Measurements from ENCODE around the gene ZNF212.
A peak's percentile ranks its signal among the peaks of the same experiment; 100 is the strongest.

The ZNF212 gene

GRCh38 chr7:149239345-149240143 lies at the start of gene ZNF212:
Gene ZNF212, plus strand, starts transcription at chr7:149239651. Its CDS starts 128 bp downstream, at chr7:149239779.
- DNase-seq (ENCODE audit: low read depth), result peak; percentile 78

- DNase-seq (ENCODE audit: low read depth), result no peak
Observed at GRCh38 chr7:149191851-149192250, 47.6 kb upstream of the ZNF212 start.

- no peak for DNase-seq (ENCODE audit: low read depth)
Observed at GRCh38 chr7:149194799-149195179, 44.7 kb upstream of the ZNF212 start.

GRCh38 chr7:149195180-149196150 lies 44.0 kb upstream of the ZNF212 start, which contains the start of gene ZNF282:
Gene ZNF282, plus strand, starts transcription at chr7:149195546. Its CDS starts 44 bp downstream, at chr7:149195590.
- peak; percentile 47 for DNase-seq (ENCODE audit: low read depth)

- DNase-seq (ENCODE audit: low read depth), result peak; percentile 0
Observed at GRCh38 chr7:149196151-149196704, 43.2 kb upstream of the ZNF212 start.

- DNase-seq (ENCODE audit: low read depth), result no peak
Observed at GRCh38 chr7:149196705-149197171, 42.7 kb upstream of the ZNF212 start.

GRCh38 chr7:149197675-149198074 lies 41.8 kb upstream of the ZNF212 start:
- DNase-seq (ENCODE audit: low read depth), result no peak

GRCh38 chr7:149198161-149198816 lies 41.2 kb upstream of the ZNF212 start:
- DNase-seq (ENCODE audit: low read depth), result no peak

GRCh38 chr7:149199234-149199995 lies 40.0 kb upstream of the ZNF212 start:
- DNase-seq (ENCODE audit: low read depth), result no peak

GRCh38 chr7:149202831-149203231 lies 36.6 kb upstream of the ZNF212 start:
- DNase-seq (ENCODE audit: low read depth), result no peak

- no peak for DNase-seq (ENCODE audit: low read depth)
Observed at GRCh38 chr7:149205690-149206381, 33.6 kb upstream of the ZNF212 start.

GRCh38 chr7:149207324-149208035 lies 32.0 kb upstream of the ZNF212 start:
- DNase-seq (ENCODE audit: low read depth), result no peak

- DNase-seq (ENCODE audit: low read depth), result peak; percentile 20
Observed at GRCh38 chr7:149209518-149210269, 29.8 kb upstream of the ZNF212 start.

- DNase-seq (ENCODE audit: low read depth), result no peak
Observed at GRCh38 chr7:149210551-149210950, 28.9 kb upstream of the ZNF212 start.

GRCh38 chr7:149214020-149214720 lies 25.3 kb upstream of the ZNF212 start:
- no peak for DNase-seq (ENCODE audit: low read depth)

- DNase-seq (ENCODE audit: low read depth), result no peak
Observed at GRCh38 chr7:149216402-149216801, 23.0 kb upstream of the ZNF212 start.

- no peak for DNase-seq (ENCODE audit: low read depth)
Observed at GRCh38 chr7:149217570-149217969, 21.9 kb upstream of the ZNF212 start.

Measured in stimulated activated CD8-positive, alpha-beta memory T cell treated with anti-CD3 and anti-CD28 coated beads, Interleukin-12 subunit alpha, Interleukin-12 subunit beta, amount 100 ng/mL, for 4 hours (primary cell).